ENCODE results near the gene PEF1.

DNA sequence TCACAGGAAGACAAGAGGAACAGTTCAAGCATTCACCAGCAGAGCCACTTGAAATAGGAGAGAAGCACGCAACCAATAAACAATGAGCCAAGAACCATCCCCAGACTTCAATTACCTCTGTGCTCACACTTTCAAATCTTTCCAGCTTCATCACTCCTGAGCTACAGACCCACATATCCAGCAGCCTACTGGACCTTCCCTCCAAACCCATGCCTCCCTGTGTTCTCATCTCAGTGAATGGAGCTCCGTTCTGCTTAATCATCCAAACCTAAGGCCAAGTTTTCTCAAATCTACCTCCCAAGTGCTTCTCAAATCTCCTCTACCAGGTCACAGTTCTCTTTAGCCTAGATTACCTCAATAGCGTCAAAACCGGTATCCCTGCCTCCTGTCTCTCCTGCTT is 3.7 kb downstream of the PEF1 start:
- TF ChIP-seq, protein P1, sequence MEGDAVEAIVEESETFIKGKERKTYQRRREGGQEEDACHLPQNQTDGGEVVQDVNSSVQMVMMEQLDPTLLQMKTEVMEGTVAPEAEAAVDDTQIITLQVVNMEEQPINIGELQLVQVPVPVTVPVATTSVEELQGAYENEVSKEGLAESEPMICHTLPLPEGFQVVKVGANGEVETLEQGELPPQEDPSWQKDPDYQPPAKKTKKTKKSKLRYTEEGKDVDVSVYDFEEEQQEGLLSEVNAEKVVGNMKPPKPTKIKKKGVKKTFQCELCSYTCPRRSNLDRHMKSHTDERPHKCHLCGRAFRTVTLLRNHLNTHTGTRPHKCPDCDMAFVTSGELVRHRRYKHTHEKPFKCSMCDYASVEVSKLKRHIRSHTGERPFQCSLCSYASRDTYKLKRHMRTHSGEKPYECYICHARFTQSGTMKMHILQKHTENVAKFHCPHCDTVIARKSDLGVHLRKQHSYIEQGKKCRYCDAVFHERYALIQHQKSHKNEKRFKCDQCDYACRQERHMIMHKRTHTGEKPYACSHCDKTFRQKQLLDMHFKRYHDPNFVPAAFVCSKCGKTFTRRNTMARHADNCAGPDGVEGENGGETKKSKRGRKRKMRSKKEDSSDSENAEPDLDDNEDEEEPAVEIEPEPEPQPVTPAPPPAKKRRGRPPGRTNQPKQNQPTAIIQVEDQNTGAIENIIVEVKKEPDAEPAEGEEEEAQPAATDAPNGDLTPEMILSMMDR (conservative IDR thresholded peaks at IDR 0.05; ENCODE audit: low read depth, low read length): no peak
- TF ChIP-seq EZH2 (IDR thresholded peaks at IDR 0.05; ENCODE audit: low read length, unreplicated experiment) (no peak), EZH2phosphoT487 (IDR thresholded peaks at IDR 0.05; ENCODE audit: borderline replicate concordance, low read length) (no peak)
